HG03066 (cell line): ENCODE measurements around the gene SHROOM3.
"Not testable (repeated sequence)": the region's sequence is repeated elsewhere in the genome, so short reads cannot be mapped to it uniquely, and the experiment has no call there.

Experiments
- ATAC-seq: cut with Tn5 transposase; IDR thresholded peaks from one replicate; pipeline ENCODE4 v1.9.1; 2021; ENCODE audit warnings: low read depth; ENCODE audit not compliant: unreplicated experiment

Gene SHROOM3

GRCh38 chr4:76443376-76443775 lies 8.3 kb downstream of the SHROOM3 start:
- ATAC-seq = no peak

DNA sequence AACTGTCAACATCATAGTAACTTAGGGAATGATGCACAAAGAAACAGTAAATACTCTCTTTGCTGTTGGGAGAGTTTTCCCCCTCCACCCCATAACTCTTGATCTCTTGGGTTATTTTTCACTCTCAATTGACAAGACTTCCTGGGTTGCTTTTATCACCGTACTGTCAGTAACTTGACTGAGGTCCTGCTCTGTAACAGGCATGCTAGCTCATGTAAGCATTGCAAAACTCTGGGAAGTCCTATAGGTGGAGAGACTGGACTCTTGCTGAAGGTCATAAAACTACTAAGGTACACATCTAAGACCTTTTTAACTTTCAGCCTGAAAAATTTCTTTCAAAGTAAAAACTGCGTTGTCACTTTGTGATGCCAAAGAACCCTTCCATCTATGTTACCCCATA lies 10.9 kb downstream of the SHROOM3 start:
- ATAC-seq = no peak

GRCh38 chr4:76447393-76447851 lies 12.4 kb downstream of the SHROOM3 start:
- no peak for ATAC-seq

DNA sequence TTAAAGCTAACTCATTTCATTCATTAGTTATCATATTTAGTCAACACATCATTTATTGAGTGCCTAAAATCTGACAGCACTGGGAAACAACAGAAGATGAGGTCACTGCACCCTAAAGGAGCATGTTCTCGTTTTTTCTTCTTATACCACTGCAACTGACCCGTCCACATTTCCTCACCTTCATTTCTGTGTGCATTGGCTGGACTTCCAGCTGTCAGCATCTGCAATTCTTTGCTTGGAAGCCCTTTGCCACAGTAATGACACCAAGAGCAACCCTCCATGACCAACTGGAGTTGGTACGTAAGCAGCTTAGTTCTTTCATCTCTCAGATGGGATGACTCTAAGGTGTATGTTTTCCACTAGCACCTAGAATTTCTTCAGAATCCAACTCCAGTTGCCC lies 13.2 kb downstream of the SHROOM3 start:
- ATAC-seq = no peak

GRCh38 chr4:76449362-76449767 lies 14.3 kb downstream of the SHROOM3 start:
- no peak for ATAC-seq

DNA sequence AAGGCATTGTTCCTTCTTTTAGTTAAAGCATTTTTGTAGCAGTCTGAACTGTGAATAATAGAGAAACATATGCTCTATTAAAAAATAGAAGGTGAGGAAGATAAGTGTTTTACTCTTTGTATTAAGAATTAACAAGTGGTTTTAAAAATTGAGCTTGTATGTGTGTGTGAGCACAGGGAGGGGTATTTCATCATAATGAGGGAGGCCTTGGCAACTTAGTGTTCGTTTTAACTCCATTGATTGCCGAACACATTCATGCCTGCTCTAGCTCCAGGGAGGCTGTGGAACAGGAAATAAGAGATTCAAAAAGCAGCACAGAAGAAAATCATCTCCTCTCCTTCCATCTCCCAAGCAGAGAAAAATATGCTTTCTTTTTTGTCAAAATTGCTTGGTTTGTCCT lies 14.8 kb downstream of the SHROOM3 start:
- no peak for ATAC-seq

GRCh38 chr4:76453232-76453631 lies 18.2 kb downstream of the SHROOM3 start:
- ATAC-seq = no peak

DNA sequence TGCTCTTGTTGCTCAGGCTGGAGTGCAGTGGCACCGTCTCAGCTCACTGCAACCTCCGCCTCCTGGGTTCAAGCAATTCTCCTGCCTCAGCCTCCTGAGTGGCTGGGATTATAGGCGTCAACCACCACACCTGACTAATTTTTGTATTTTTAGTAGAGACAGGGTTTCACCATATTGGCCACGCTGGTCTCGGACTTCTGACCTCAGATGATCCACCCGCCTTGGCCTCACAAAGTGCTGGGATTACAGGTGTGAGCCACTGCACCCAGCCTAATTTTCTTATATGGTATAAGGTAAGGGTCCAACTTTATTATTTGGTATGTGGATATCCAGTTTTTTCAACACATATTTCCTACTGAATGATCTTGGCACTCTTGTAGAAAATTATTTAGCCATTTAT lies 19.0 kb downstream of the SHROOM3 start:
- ATAC-seq = not testable (repeated sequence)

- ATAC-seq = no peak
These were observed 22.9 kb downstream of the SHROOM3 start for GRCh38 chr4:76457885-76458284.

- no peak for ATAC-seq
These were observed 23.3 kb downstream of the SHROOM3 start for GRCh38 chr4:76458297-76458696.

DNA sequence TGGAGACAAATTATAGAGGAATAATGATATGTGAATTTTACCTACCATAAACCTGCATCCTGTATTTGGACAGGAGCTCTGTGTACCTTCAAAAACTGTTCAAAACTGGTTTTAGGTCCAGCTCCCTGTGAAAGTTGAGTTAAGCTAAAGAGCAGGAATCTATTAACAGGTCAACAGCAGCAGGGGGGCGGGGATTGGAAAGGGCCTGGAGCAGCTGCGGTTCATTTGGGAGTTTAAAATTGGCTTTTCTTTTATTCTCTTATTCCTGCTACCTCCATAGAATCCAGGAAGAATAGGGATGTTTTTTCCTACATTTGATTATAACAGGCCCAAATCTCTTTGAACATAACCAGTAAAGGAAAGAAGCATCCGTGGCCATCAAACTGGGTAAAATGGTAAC lies 23.8 kb downstream of the SHROOM3 start:
- no peak for ATAC-seq

DNA sequence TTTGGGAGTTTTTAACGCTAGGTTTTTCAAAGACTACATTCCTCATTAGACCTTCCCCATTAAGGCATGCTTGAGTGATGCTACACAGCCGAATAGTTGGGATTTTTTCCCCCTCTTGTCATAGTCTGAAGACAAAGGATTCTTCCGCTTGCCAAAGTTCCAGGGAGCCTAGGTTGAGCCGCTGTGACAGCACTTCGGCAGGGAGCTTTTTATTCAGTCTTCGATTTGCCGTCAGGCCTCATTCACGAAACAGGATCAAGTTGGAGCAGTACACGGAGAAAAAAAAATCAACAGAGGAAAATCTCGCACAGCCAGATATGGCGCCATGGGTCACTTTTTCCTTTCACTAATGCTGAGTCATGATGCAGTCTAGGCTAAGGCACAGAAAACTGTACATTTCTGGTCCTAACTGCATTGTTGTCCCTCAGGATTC lies 24.3 kb downstream of the SHROOM3 start:
- no peak for ATAC-seq

DNA sequence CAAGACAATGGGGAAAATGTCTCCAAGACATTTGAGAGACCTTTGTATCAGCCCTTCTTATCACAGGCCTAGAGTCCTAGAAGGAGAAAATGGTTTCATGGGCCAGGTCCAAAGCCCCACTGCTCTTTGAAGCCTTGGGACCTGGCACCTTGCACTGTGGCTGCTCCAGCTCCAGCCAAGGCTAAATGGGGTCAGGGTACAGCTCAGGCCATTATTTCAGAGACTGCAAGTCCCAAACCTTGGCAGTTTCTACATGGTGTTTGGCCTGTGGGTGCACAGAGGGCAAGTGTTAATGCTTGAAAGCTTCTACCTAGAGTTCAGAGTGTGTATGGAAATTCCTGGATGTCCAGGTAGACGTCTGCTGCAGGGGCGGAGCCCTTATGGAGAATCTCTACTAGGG lies 28.5 kb downstream of the SHROOM3 start:
- ATAC-seq = no peak

DNA sequence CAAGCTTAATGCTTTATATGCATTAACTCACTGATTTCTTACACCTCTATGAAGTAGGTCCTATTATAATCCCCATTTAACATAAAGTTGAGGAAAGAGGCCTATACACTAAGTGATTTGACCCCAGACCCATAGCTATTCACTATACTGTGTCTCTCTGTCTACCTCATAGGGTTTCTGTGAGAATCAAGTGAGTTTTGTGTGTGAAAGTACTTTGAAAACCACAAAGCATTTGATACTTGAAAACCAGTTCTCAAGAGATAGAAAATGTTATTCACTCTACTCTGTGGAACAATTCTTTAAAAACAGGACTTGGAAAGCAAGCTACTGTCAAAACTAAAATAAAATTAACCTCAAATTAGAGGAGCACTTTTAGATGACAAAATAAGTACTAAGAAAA lies 35.0 kb downstream of the SHROOM3 start:
- ATAC-seq = no peak

- ATAC-seq = no peak
These were observed 35.5 kb downstream of the SHROOM3 start for GRCh38 chr4:76470532-76470931.

GRCh38 chr4:76476571-76476970 lies 41.5 kb downstream of the SHROOM3 start:
- no peak for ATAC-seq

- no peak for ATAC-seq
These were observed 49.6 kb downstream of the SHROOM3 start for GRCh38 chr4:76484654-76485053.

GRCh38 chr4:76485450-76485849 lies 50.4 kb downstream of the SHROOM3 start:
- ATAC-seq = no peak

DNA sequence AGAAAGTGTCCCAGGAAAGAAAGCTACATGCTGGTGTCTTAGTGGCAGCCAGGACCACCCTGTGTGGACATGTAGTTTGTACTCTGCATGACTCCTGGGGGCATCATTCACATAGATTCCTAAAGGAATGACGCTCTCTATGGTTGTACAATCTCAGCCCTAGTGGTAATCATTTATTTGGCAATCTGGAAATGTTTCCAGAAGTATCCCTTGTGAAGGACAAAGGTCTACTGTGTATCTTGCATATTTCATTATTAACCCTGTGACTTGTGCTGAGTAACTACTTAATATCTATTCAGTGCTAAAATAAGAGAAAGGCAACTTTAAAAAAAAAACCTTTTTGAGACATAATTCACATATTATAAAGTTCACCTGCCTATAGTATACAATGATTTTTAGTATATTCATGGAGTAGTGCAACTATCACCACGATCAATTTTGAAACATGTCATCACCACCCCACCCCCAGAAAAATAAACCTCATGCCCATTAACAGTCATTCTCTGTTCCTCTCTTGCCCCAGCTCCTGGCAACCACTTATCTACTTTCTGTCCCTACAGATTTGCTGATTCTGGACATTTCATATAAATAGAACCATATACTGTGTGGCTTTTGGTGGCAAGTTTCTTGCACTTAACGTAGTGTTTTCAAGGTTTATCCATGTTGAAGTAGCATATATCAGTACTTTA lies 51.7 kb downstream of the SHROOM3 start:
- no peak for ATAC-seq

DNA sequence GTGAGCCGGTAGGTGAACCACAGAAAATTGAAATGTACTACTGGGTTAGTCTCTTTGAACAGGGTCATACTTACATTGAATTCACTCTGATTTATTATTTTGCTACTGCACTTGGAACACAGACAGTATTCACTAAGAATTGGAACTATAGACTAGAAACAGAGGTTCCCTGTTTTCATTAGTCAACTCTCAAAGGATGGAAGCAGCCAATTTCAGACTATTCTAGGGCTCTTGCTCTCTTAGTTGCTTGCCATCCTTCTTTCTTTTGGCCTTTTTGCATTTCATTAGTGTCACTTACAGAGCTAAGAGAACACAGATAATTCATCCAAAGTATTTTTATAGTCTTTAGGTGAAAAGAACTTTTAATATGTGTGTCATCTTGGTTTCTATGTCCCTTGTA lies 52.6 kb downstream of the SHROOM3 start:
- ATAC-seq = no peak

GRCh38 chr4:76488455-76488854 lies 53.4 kb downstream of the SHROOM3 start:
- no peak for ATAC-seq

DNA sequence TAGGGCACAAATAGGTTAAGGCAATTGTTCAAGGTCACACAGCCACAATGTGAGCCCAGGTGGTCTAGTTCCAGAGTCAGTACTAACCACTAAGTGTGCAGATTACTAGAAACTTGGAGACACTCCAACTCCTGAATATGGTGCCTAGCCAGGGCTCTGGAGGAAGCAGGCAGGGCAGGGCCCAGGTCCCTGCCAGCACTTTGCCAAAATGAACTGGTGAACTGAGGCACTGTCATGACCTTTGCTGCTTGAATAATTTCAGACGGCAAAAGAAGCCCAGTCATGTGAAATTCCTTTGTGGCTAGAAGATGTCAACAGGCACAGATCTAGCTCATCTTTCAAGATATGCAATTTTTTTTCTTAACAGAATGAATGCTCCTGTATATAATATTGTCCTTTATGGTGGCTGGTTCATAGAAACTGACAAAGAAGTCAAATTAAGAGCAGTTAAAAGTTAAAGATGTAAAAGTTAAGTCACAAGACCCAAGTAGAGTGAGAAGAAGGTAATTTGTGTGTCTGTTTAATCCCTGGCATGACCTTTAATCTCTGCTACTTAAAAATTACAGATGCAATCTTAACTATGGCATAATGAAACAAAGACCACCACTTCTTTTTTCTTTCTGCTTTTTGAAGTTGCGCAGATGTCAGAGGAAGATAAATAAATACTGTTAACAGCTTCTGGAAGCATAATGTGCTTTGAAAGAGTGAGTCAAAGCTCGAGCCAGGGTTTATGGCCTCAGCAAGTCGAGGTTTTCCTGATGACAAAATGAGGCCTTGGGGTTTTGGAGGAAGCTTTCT lies 54.1 kb downstream of the SHROOM3 start:
- no peak for ATAC-seq
